ENCODE results near the gene HAUS1. TPM values are rescaled to one million over a fixed set of nuclear protein-coding genes. Genes with fewer than 3 reads are reported as not detected.
"Not testable (repeated sequence)": the region's sequence is repeated elsewhere in the genome, so short reads cannot be mapped to it uniquely, and the experiment has no call there.

HAUS1 gene
- total and polyA plus RNA-seq, 8 donors = 4.6 to 10.9 (median 8.3) TPM

- Histone ChIP-seq H3K36me3 (no peaks in the 10 kb centered on the region), H3K27me3 (no peaks in the 10 kb centered on the region), H3K4me1 (no peaks in the 10 kb centered on the region), H3K9me3 (no peaks in the 10 kb centered on the region), H3K27ac (no peak overlapping the region), H3K4me3 (no peak overlapping the region)
- TF ChIP-seq CTCF (IDR thresholded peaks at IDR 0.05) = no peak
- ATAC-seq = no peak
- 94 to 99% methylated on average over 3 of the region's 3 CpGs for WGBS, 2 donors
- intact Hi-C loops (cut with DNase I) = no loop called here
- no peak for FAIRE-seq
- DNase-seq = no peak
These were observed 6.2 kb downstream of the HAUS1 start for GRCh38 chr18:46110406-46110805.

DNA sequence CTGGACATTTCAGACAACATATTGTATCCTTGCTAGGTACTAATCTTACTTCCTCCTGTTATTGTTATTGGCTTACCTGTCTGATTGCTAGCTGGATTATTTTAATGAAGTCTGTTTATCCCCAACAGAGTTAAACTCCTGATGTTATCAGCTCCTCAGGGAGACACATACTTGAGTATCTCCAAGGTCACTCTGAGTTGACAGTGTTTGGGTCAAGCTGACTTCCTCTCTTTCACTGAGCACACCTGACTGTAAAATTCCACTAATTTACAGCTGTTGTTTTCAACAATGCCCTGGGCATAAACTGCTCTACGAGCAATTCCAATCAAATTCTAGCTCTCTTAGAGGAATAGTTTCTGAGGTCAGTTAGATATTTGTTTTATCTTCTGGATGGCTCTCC is 9.6 kb downstream of the HAUS1 start:
- H3K9me3 ChIP-seq = no peaks in the 10 kb centered on the region
- intact Hi-C loops (cut with DNase I) = no loop called here
- H3K4me1 ChIP-seq = no peaks in the 10 kb centered on the region
- DNase-seq (no peak), FAIRE-seq (no peak), ATAC-seq (no peak)
- H3K4me3 ChIP-seq = no peak overlapping the region
- no peaks in the 10 kb centered on the region for H3K27me3 ChIP-seq
- H3K27ac ChIP-seq = no peak overlapping the region
- 91 to 94% methylated on average over 1 of the region's 1 CpG for WGBS, 2 donors
- TF ChIP-seq CTCF (IDR thresholded peaks at IDR 0.05) = no peak
- H3K36me3 ChIP-seq = no peaks in the 10 kb centered on the region

GRCh38 chr18:46126625-46127024 is 22.4 kb downstream of the HAUS1 start:
- FAIRE-seq; H3K27ac ChIP-seq; H3K27me3 ChIP-seq; H3K9me3 ChIP-seq; H3K4me1 ChIP-seq; DNase-seq; H3K4me3 ChIP-seq; intact Hi-C loops (cut with DNase I); ATAC-seq: not testable (repeated sequence)
- peaks cover 0 to 20% (median 9%) of the 10 kb centered on the region in 3 donors for H3K36me3 ChIP-seq
- 96 to 100% methylated on average over 4 of the region's 4 CpGs for WGBS, 2 donors

DNA sequence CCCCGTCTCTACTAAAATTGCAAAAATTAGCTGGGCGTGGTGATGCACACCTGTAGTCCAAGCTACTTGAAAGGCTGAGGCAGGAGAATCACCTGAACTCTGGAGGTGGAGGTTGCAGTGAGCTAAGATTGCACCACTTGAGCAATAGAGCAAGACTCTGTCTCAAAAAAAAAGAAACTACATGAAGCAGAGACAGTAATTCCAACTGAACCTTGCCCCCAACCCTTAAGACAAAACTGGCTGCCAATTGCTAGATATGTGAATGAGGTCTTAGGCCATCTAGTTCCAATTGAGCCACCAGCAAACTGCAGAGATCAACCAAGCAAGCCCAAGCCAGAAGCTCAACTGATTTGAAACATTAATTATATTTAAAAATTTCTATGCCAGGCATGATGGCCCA is 25.9 kb downstream of the HAUS1 start:
- ATAC-seq = no peak
- intact Hi-C loops (cut with DNase I) = no loop called here
- no peak for TF ChIP-seq CTCF (IDR thresholded peaks at IDR 0.05)
- no peak overlapping the region for H3K4me3 ChIP-seq
- FAIRE-seq = no peak
- H3K27me3 ChIP-seq = no peaks in the 10 kb centered on the region
- DNase-seq = no peak
- peaks cover 0 to 20% (median 6%) of the 10 kb centered on the region in 3 donors for H3K36me3 ChIP-seq
- no peak overlapping the region for H3K27ac ChIP-seq
- no peaks in the 10 kb centered on the region for H3K9me3 ChIP-seq
- WGBS, 2 donors = 95 to 96% methylated on average over 2 of the region's 2 CpGs
- H3K4me1 ChIP-seq = no peaks in the 10 kb centered on the region

DNA sequence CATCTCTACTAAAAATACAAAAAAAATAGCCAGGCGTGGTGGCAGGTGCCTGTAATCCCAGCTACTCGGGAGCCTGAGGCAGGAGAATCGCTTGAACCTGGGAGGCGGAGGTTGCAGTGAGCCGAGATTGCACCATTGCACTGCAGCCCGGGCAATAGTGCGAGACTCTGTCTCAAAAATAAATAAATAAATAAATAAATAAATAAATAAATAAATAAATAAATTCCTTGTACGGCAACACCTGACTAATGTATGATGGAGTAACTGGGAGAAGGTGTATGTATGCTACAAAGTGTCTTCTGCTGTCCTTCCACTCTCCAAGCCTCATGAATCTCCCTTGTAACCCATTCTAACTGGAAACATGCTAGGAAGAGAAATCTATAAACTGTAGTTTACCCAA is 26.4 kb downstream of the HAUS1 start:
- H3K27me3 ChIP-seq; DNase-seq; H3K9me3 ChIP-seq; ATAC-seq; H3K4me1 ChIP-seq; H3K27ac ChIP-seq; H3K4me3 ChIP-seq; intact Hi-C loops (cut with DNase I); FAIRE-seq: not testable (repeated sequence)
- WGBS, 2 donors = 97 to 100% methylated on average over 8 of the region's 8 CpGs
- peaks cover 0 to 18% (median 6%) of the 10 kb centered on the region in 3 donors for H3K36me3 ChIP-seq

DNA sequence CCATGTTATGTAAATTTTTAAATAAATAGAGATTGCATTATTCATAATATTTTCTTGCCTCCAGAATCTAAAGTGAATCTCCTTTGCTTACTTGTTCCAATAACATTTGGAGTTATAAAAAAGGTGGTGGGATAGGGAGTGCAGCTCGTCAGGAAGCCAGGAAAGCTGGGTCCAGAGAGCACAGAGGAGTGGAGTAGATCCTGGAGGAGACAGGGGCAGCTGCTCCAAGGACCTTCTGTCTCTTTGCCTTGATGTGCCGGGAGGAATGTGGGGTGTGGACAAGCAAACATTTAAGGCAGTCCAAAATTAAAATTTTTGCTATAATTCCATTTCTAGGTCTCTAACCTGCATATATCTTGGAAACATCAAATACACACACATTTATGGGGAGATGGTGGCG is 29.3 kb downstream of the HAUS1 start:
- H3K27me3 ChIP-seq = no peaks in the 10 kb centered on the region
- H3K4me1 ChIP-seq = no peaks in the 10 kb centered on the region
- FAIRE-seq = no peak
- peaks cover 0 to 8% (median 6%) of the 10 kb centered on the region in 3 donors for H3K36me3 ChIP-seq
- 87 to 90% methylated on average over 3 of the region's 3 CpGs for WGBS, 2 donors
- H3K27ac ChIP-seq = no peak overlapping the region
- intact Hi-C loops (cut with DNase I) = no loop called here
- no peaks in the 10 kb centered on the region for H3K9me3 ChIP-seq
- ATAC-seq = no peak
- H3K4me3 ChIP-seq = no peak overlapping the region
- DNase-seq = no peak
- no peak for TF ChIP-seq CTCF (IDR thresholded peaks at IDR 0.05)

Data from pancreas (tissue), 10 donors.